ENCODE data around the gene RBFOX1. TPM values are rescaled to one million over a fixed set of nuclear protein-coding genes. Genes with fewer than 3 reads are reported as not detected.

RBFOX1 gene
- total RNA-seq, 4 donors from 2014 or later, result 0.12 to 0.54 TPM; not detected in 2

DNA sequence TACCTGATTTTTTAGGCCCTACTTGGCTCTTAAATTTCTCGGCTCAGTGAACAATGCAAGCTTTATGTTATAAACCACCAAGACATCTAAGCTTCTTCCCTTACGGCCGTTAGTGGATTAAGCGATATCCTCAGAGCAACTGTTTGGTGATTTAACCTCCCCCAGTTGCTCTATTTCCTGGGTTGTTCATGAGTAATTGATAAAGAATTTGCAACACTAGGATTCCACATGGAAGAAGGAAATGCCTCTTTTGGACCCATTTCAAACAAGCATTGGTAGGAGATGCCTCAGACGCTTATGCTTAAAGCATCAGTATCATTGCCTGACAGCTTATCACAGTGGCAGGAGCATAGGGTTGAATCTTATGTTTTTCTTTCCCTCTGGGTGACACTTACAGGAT lies 65.3 kb downstream of the RBFOX1 start:
- H3K9me3 ChIP-seq, result no peaks in the 10 kb centered on the region
- TF ChIP-seq POLR2AphosphoS5 (IDR thresholded peaks at IDR 0.05), result no peak
- TF ChIP-seq EP300 (IDR thresholded peaks at IDR 0.05), result no peak
- no peak for TF ChIP-seq POLR2A (IDR thresholded peaks at IDR 0.05)
- TF ChIP-seq CTCF (IDR thresholded peaks at IDR 0.05), result no peak
- 45 to 67% methylated on average over 4 to 5 of the region's 5 CpGs for WGBS, 2 donors (ENCODE audit: low coverage in 1 of 2)
- no peaks in the 10 kb centered on the region for H3K36me3 ChIP-seq
- H3K27me3 ChIP-seq, result no peaks in the 10 kb centered on the region
- H3K4me3 ChIP-seq, result no peak overlapping the region
- H3K4me1 ChIP-seq, result no peaks in the 10 kb centered on the region
- no peak for ATAC-seq
- H3K27ac ChIP-seq, result no peak overlapping the region

GRCh38 chr16:7398536-7398935 lies 65.9 kb downstream of the RBFOX1 start:
- H3K36me3 ChIP-seq, result no peaks in the 10 kb centered on the region
- TF ChIP-seq CTCF (IDR thresholded peaks at IDR 0.05) (no peak), EP300 (IDR thresholded peaks at IDR 0.05) (no peak), POLR2A (IDR thresholded peaks at IDR 0.05) (no peak), POLR2AphosphoS5 (IDR thresholded peaks at IDR 0.05) (no peak)
- no peak overlapping the region for H3K27ac ChIP-seq
- no peak for ATAC-seq
- no peaks in the 10 kb centered on the region for H3K4me1 ChIP-seq
- WGBS, 2 donors (ENCODE audit: low coverage in 1 of 2), result 89 to 100% methylated on average over 1 to 4 of the region's 4 CpGs
- H3K4me3 ChIP-seq, result no peak overlapping the region
- H3K27me3 ChIP-seq, result no peaks in the 10 kb centered on the region
- H3K9me3 ChIP-seq, result no peaks in the 10 kb centered on the region

DNA sequence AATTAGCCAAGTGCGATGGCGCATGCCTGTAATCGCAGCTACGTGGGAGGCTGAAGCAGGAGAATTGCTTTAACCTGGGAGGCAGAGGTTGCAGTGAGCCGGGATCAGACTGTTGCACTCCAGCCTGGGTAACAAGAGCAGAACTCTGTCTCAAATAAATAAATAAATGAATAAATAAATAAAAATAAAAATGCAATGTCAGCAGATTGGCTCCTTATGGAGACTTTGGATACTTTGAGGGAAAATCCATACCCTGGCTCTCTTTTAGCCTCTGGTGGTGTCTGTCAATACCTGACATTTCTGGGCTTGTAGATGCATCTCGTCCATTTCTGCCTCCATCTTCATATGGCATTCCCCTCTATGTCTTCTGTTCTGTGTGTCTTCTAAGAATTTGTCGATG lies 66.7 kb downstream of the RBFOX1 start:
- no peak for ATAC-seq
- TF ChIP-seq POLR2AphosphoS5 (IDR thresholded peaks at IDR 0.05), result no peak
- TF ChIP-seq EP300 (IDR thresholded peaks at IDR 0.05), result no peak
- TF ChIP-seq CTCF (IDR thresholded peaks at IDR 0.05), result no peak
- no peak for TF ChIP-seq POLR2A (IDR thresholded peaks at IDR 0.05)
- H3K27me3 ChIP-seq, result peaks cover 5% of the 10 kb centered on the region
- H3K4me3 ChIP-seq, result no peak overlapping the region
- H3K4me1 ChIP-seq, result no peaks in the 10 kb centered on the region
- H3K9me3 ChIP-seq, result no peaks in the 10 kb centered on the region
- no peak overlapping the region for H3K27ac ChIP-seq
- no peaks in the 10 kb centered on the region for H3K36me3 ChIP-seq
- WGBS, 2 donors (ENCODE audit: low coverage in 1 of 2), result 89 to 90% methylated on average over 7 of the region's 7 CpGs

GRCh38 chr16:7400117-7400890 lies 67.7 kb downstream of the RBFOX1 start:
- Histone ChIP-seq H3K4me3 (no peak overlapping the region), H3K27me3 (peaks cover 13% of the 10 kb centered on the region), H3K27ac (no peak overlapping the region), H3K4me1 (no peaks in the 10 kb centered on the region), H3K36me3 (no peaks in the 10 kb centered on the region), H3K9me3 (no peaks in the 10 kb centered on the region)
- ATAC-seq, result no peak
- 53 to 85% methylated on average over 4 to 5 of the region's 5 CpGs for WGBS, 2 donors (ENCODE audit: low coverage in 1 of 2)
- TF ChIP-seq POLR2AphosphoS5 (IDR thresholded peaks at IDR 0.05) (no peak), EP300 (IDR thresholded peaks at IDR 0.05) (no peak), POLR2A (IDR thresholded peaks at IDR 0.05) (no peak), CTCF (IDR thresholded peaks at IDR 0.05) (no peak)

DNA sequence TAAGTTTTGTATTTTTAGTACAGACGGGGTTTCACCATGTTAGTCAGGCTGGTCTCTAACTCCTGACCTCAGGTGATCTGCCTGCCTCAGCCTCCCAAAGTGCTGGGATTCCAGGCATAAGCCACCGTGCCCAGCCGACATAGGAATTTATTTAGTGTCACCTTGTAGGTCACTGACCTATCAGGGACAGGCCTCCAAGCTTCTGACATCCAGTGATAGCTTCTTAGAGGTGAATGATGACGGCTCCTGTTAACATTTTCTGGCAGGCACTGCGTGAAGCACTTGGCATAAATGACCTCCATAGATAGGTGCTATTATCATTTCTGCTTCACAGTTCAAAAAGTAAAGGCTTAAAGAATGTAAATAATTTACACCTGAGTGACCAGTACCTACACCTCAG lies 71.6 kb downstream of the RBFOX1 start:
- 21 to 27% methylated on average over 2 to 5 of the region's 5 CpGs for WGBS, 2 donors (ENCODE audit: low coverage in 1 of 2)
- no peaks in the 10 kb centered on the region for H3K4me1 ChIP-seq
- no peak for ATAC-seq
- H3K27me3 ChIP-seq, result peaks cover 28% of the 10 kb centered on the region
- no peaks in the 10 kb centered on the region for H3K36me3 ChIP-seq
- no peaks in the 10 kb centered on the region for H3K9me3 ChIP-seq
- H3K4me3 ChIP-seq, result no peak overlapping the region
- H3K27ac ChIP-seq, result no peak overlapping the region
- TF ChIP-seq POLR2AphosphoS5 (IDR thresholded peaks at IDR 0.05) (no peak), EP300 (IDR thresholded peaks at IDR 0.05) (no peak), CTCF (IDR thresholded peaks at IDR 0.05) (no peak), POLR2A (IDR thresholded peaks at IDR 0.05) (no peak)
